Trophoblast cell (in vitro differentiated cells and primary cell): ENCODE measurements around the gene ADSS1.

Experiments
- DNase-seq, 2 donors: peaks; one replicate each; pipeline ENCODE4 v3.0.0-alpha.2; 2016
- H2AFZ ChIP-seq: 2 replicates; pipeline ENCODE4 v1.6.1; 2013; ENCODE audit warnings: low read length, moderate library complexity, mild to moderate bottlenecking; ENCODE audit not compliant: insufficient read depth, poor library complexity
- H2AK5ac ChIP-seq: 2 replicates; pipeline ENCODE4 v1.6.1; 2013; ENCODE audit warnings: mild to moderate bottlenecking, low read length
- H2BK120ac ChIP-seq: 2 replicates; pipeline ENCODE4 v1.6.1; 2013; ENCODE audit warnings: low read length, mild to moderate bottlenecking, moderate library complexity; ENCODE audit not compliant: insufficient read depth, poor library complexity
- H2BK12ac ChIP-seq: 2 replicates; pipeline ENCODE4 v1.6.1; 2013; ENCODE audit warnings: mild to moderate bottlenecking, low read length, moderate library complexity
- H2BK5ac ChIP-seq: 2 replicates; pipeline ENCODE4 v1.6.1; 2013; ENCODE audit warnings: low read length, low read depth, moderate library complexity, mild to moderate bottlenecking; ENCODE audit not compliant: poor library complexity
- H3K14ac ChIP-seq: 2 replicates; pipeline ENCODE4 v1.6.1; 2013; ENCODE audit warnings: mild to moderate bottlenecking, low read length
- H3K18ac ChIP-seq: 2 replicates; pipeline ENCODE4 v1.6.1; 2013; ENCODE audit warnings: mild to moderate bottlenecking, low read length
- H3K23ac ChIP-seq: 2 replicates; pipeline ENCODE4 v1.6.1; 2013; ENCODE audit warnings: low read length
- H3K27ac ChIP-seq: 2 replicates; pipeline ENCODE4 v1.5.1; 2013; ENCODE audit warnings: low read depth, mild to moderate bottlenecking, inconsistent platforms, low read length, moderate library complexity
- H3K27me3 ChIP-seq: 2 replicates; pipeline ENCODE4 v1.6.1; 2013; ENCODE audit warnings: inconsistent platforms, mild to moderate bottlenecking, low read length, moderate library complexity; ENCODE audit not compliant: insufficient read depth
- H3K36me3 ChIP-seq, 2 experiments: 1 replicate in 1 of 2; 2 replicates in 1 of 2; pipeline ENCODE4 v1.6.1; 2013; ENCODE audit warnings: low read length in 2 of 2, mild to moderate bottlenecking in 2 of 2, moderate library complexity in 1 of 2; ENCODE audit not compliant: insufficient read depth in 2 of 2, control insufficient read depth in 1 of 2
- H3K4ac ChIP-seq: 2 replicates; pipeline ENCODE4 v1.6.1; 2013; ENCODE audit warnings: low read depth, mild to moderate bottlenecking, low read length, moderate library complexity
- H3K4me1 ChIP-seq, 2 experiments: 1 replicate in 1 of 2; 2 replicates in 1 of 2; pipeline ENCODE4 v1.6.1; 2013; ENCODE audit warnings: low read length in 2 of 2, mild to moderate bottlenecking in 2 of 2, moderate library complexity in 1 of 2; ENCODE audit not compliant: insufficient read depth in 2 of 2, control insufficient read depth in 1 of 2
- H3K4me2 ChIP-seq: 2 replicates; pipeline ENCODE4 v1.6.1; 2013; ENCODE audit warnings: inconsistent platforms, mild to moderate bottlenecking, low read length, moderate library complexity
- H3K4me3 ChIP-seq: 2 replicates; pipeline ENCODE4 v1.5.1; 2013; ENCODE audit warnings: mild to moderate bottlenecking, low read depth, low read length, inconsistent platforms
- H3K79me1 ChIP-seq: one replicate; pipeline ENCODE4 v1.6.1; 2013; ENCODE audit warnings: low read length
- H3K79me2 ChIP-seq: 2 replicates; pipeline ENCODE4 v1.6.1; 2013; ENCODE audit warnings: low read length, mild to moderate bottlenecking; ENCODE audit not compliant: control insufficient read depth, insufficient read depth, poor library complexity
- H3K9ac ChIP-seq: 2 replicates; pipeline ENCODE4 v1.6.1; 2013; ENCODE audit warnings: mild to moderate bottlenecking, low read length
- H3K9me3 ChIP-seq: 2 replicates; pipeline ENCODE4 v1.6.1; 2013; ENCODE audit warnings: low read depth, mild to moderate bottlenecking, control low read depth, inconsistent platforms, low read length; ENCODE audit not compliant: insufficient read depth
- H4K12ac ChIP-seq: 2 replicates; pipeline ENCODE4 v1.6.1; 2013; ENCODE audit warnings: low read depth, mild to moderate bottlenecking, low read length, moderate library complexity
- H4K8ac ChIP-seq: 2 replicates; pipeline ENCODE4 v1.6.1; 2013; ENCODE audit warnings: low read depth, mild to moderate bottlenecking, low read length, moderate library complexity
- H4K91ac ChIP-seq: one replicate; pipeline ENCODE4 v1.6.1; 2013; ENCODE audit warnings: low read depth, mild to moderate bottlenecking, low read length, moderate library complexity
- WGBS: extraction: QIAGEN DNeasy Blood & Tissue Kit; methylation state at CpG from one replicate; pipeline ENCODE4 v1.1.7; 2013; ENCODE audit warnings: missing lambda C conversion rate; ENCODE audit not compliant: insufficient read length, insufficient coverage; ENCODE audit errors: extremely low coverage; 5-methylcytosine and 5-hydroxymethylcytosine counted together

Gene ADSS1

GRCh38 chr14:104704252-104704651 lies 19.8 kb upstream of the ADSS1 start:
- Histone ChIP-seq H3K4me1 (no peaks in the 10 kb centered on the region), H2AK5ac (no peak overlapping the region), H3K27me3 (no peaks in the 10 kb centered on the region), H2BK5ac (no peak overlapping the region), H3K9ac (no peak overlapping the region), H2BK12ac (no peak overlapping the region), H4K12ac (no peak overlapping the region), H2BK120ac (no peak overlapping the region), H3K4ac (no peak overlapping the region), H3K36me3 (peaks cover 65 to 68% of the 10 kb centered on the region in 2 experiments), H3K4me2 (no peak overlapping the region), H3K4me3 (no peak overlapping the region), H3K27ac (no peak overlapping the region), H4K8ac (no peak overlapping the region), H3K79me1 (no peaks in the 10 kb centered on the region), H3K23ac (no peak overlapping the region), H3K9me3 (peaks cover 9% of the 10 kb centered on the region), H2AFZ (no peak overlapping the region), H3K14ac (no peak overlapping the region), H3K79me2 (no peaks in the 10 kb centered on the region), H4K91ac (no peak overlapping the region), H3K18ac (no peak overlapping the region)
- WGBS = no CpG with 5 or more reads among the region's 22 CpGs
- no peak for DNase-seq

- no peaks in the 10 kb centered on the region for H3K4me1 ChIP-seq
- no peak overlapping the region for H2BK5ac ChIP-seq
- WGBS = no CpG with 5 or more reads among the region's 21 CpGs
- no peak overlapping the region for H3K18ac ChIP-seq
- no peak overlapping the region for H2BK120ac ChIP-seq
- no peak overlapping the region for H3K9ac ChIP-seq
- no peak overlapping the region for H2BK12ac ChIP-seq
- peaks cover 76 to 78% of the 10 kb centered on the region in 2 experiments for H3K36me3 ChIP-seq
- H3K14ac ChIP-seq = no peak overlapping the region
- H3K4me3 ChIP-seq = no peak overlapping the region
- H3K4ac ChIP-seq = no peak overlapping the region
- no peak overlapping the region for H3K27ac ChIP-seq
- no peak overlapping the region for H2AFZ ChIP-seq
- no peak overlapping the region for H3K4me2 ChIP-seq
- no peaks in the 10 kb centered on the region for H3K79me1 ChIP-seq
- no peak overlapping the region for H2AK5ac ChIP-seq
- peaks cover 9% of the 10 kb centered on the region for H3K9me3 ChIP-seq
- no peak overlapping the region for H4K8ac ChIP-seq
- H3K27me3 ChIP-seq = no peaks in the 10 kb centered on the region
- no peak overlapping the region for H4K12ac ChIP-seq
- DNase-seq = no peak
- no peak overlapping the region for H4K91ac ChIP-seq
- no peak overlapping the region for H3K23ac ChIP-seq
- no peaks in the 10 kb centered on the region for H3K79me2 ChIP-seq
These were observed 18.5 kb upstream of the ADSS1 start for GRCh38 chr14:104705340-104706047.

GRCh38 chr14:104706733-104707607 lies 17.1 kb upstream of the ADSS1 start:
- Histone ChIP-seq H3K79me2 (no peaks in the 10 kb centered on the region), H4K12ac (no peak overlapping the region), H3K18ac (no peak overlapping the region), H3K4me2 (no peak overlapping the region), H2AFZ (no peak overlapping the region), H2BK5ac (no peak overlapping the region), H2BK12ac (no peak overlapping the region), H3K27me3 (no peaks in the 10 kb centered on the region), H2BK120ac (no peak overlapping the region), H3K9me3 (peaks cover 9% of the 10 kb centered on the region), H3K79me1 (no peaks in the 10 kb centered on the region), H3K36me3 (peaks cover 76 to 78% of the 10 kb centered on the region in 2 experiments), H3K23ac (no peak overlapping the region), H3K9ac (no peak overlapping the region), H2AK5ac (no peak overlapping the region), H4K91ac (no peak overlapping the region), H3K4me1 (no peaks in the 10 kb centered on the region), H3K4me3 (no peak overlapping the region), H3K27ac (no peak overlapping the region), H3K4ac (no peak overlapping the region), H3K14ac (no peak overlapping the region), H4K8ac (no peak overlapping the region)
- DNase-seq = no peak
- WGBS = no CpG with 5 or more reads among the region's 28 CpGs

GRCh38 chr14:104707608-104708595 lies 16.1 kb upstream of the ADSS1 start:
- H3K79me2 ChIP-seq = no peaks in the 10 kb centered on the region
- H2BK120ac ChIP-seq = no peak overlapping the region
- no peak overlapping the region for H2BK5ac ChIP-seq
- no peak overlapping the region for H3K23ac ChIP-seq
- H4K91ac ChIP-seq = no peak overlapping the region
- H4K8ac ChIP-seq = no peak overlapping the region
- H3K4me2 ChIP-seq = no peak overlapping the region
- no peaks in the 10 kb centered on the region for H3K4me1 ChIP-seq
- H3K9ac ChIP-seq = no peak overlapping the region
- peaks cover 9% of the 10 kb centered on the region for H3K9me3 ChIP-seq
- H3K4me3 ChIP-seq = no peak overlapping the region
- no peak overlapping the region for H2BK12ac ChIP-seq
- no peak for DNase-seq
- H2AK5ac ChIP-seq = no peak overlapping the region
- H3K4ac ChIP-seq = no peak overlapping the region
- peaks cover 76 to 78% of the 10 kb centered on the region in 2 experiments for H3K36me3 ChIP-seq
- no peaks in the 10 kb centered on the region for H3K79me1 ChIP-seq
- no peak overlapping the region for H3K27ac ChIP-seq
- H4K12ac ChIP-seq = no peak overlapping the region
- no peak overlapping the region for H3K18ac ChIP-seq
- H3K14ac ChIP-seq = no peak overlapping the region
- no CpG with 5 or more reads among the region's 34 CpGs for WGBS
- H3K27me3 ChIP-seq = no peaks in the 10 kb centered on the region
- H2AFZ ChIP-seq = no peak overlapping the region
